PFSK-1 (cell line): ENCODE data around the gene CDH1.

Source experiments
- FOXP2 ChIP-seq: optimal IDR thresholded peaks from 2 replicates; pipeline ENCODE3; 2011; ENCODE audit warnings: borderline replicate concordance, control low read depth, inconsistent platforms; ENCODE audit not compliant: insufficient read depth; ENCODE audit errors: extremely low read length, extremely low read depth
- POLR2AphosphoS5 ChIP-seq: IDR thresholded peaks from 2 replicates; pipeline ENCODE4 v1.6.1; 2012; ENCODE audit warnings: low read depth, mild to moderate bottlenecking, control low read depth, low read length, moderate library complexity
- SIN3A ChIP-seq: IDR thresholded peaks from 2 replicates; pipeline ENCODE4 v1.6.1; 2012; ENCODE audit warnings: mild to moderate bottlenecking, low read length, moderate library complexity, borderline replicate concordance; ENCODE audit not compliant: insufficient read depth
- TAF1 ChIP-seq: IDR thresholded peaks from 2 replicates; pipeline ENCODE4 v1.6.1; 2012; ENCODE audit warnings: low read length, control low read depth, borderline replicate concordance; ENCODE audit not compliant: insufficient read depth
- TF ChIP-seq, protein P1 (sequence below), 2 experiments: IDR thresholded peaks; 2 replicates each; pipeline versions ENCODE4 v1.6.1 to v1.8.0; 2011 to 2012; ENCODE audit warnings: low read depth in 2 of 2, low read length in 2 of 2, control low read depth in 1 of 2, inconsistent platforms in 1 of 2, mild to moderate bottlenecking in 1 of 2, moderate library complexity in 1 of 2; ENCODE audit not compliant: insufficient read depth in 1 of 2

Gene CDH1

GRCh38 chr16:68834550-68834949 lies 97.5 kb downstream of the CDH1 start:
- no peak for TF ChIP-seq TAF1
- TF ChIP-seq POLR2AphosphoS5 = no peak
- TF ChIP-seq SIN3A = no peak
- no peak for TF ChIP-seq FOXP2
- TF ChIP-seq, protein P1, sequence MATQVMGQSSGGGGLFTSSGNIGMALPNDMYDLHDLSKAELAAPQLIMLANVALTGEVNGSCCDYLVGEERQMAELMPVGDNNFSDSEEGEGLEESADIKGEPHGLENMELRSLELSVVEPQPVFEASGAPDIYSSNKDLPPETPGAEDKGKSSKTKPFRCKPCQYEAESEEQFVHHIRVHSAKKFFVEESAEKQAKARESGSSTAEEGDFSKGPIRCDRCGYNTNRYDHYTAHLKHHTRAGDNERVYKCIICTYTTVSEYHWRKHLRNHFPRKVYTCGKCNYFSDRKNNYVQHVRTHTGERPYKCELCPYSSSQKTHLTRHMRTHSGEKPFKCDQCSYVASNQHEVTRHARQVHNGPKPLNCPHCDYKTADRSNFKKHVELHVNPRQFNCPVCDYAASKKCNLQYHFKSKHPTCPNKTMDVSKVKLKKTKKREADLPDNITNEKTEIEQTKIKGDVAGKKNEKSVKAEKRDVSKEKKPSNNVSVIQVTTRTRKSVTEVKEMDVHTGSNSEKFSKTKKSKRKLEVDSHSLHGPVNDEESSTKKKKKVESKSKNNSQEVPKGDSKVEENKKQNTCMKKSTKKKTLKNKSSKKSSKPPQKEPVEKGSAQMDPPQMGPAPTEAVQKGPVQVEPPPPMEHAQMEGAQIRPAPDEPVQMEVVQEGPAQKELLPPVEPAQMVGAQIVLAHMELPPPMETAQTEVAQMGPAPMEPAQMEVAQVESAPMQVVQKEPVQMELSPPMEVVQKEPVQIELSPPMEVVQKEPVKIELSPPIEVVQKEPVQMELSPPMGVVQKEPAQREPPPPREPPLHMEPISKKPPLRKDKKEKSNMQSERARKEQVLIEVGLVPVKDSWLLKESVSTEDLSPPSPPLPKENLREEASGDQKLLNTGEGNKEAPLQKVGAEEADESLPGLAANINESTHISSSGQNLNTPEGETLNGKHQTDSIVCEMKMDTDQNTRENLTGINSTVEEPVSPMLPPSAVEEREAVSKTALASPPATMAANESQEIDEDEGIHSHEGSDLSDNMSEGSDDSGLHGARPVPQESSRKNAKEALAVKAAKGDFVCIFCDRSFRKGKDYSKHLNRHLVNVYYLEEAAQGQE (IDR thresholded peaks at IDR 0.05; ENCODE audit: insufficient read depth in 1 of 2, low read depth in 2 of 2, low read length in 2 of 2) = no peak

- TF ChIP-seq SIN3A (no peak), FOXP2 (no peak), TAF1 (no peak), POLR2AphosphoS5 (no peak)
- TF ChIP-seq, protein P1 (IDR thresholded peaks at IDR 0.05; ENCODE audit: insufficient read depth in 1 of 2, low read depth in 2 of 2, low read length in 2 of 2) = no peak
Observed at GRCh38 chr16:68835970-68836369, 98.9 kb downstream of the CDH1 start.

DNA sequence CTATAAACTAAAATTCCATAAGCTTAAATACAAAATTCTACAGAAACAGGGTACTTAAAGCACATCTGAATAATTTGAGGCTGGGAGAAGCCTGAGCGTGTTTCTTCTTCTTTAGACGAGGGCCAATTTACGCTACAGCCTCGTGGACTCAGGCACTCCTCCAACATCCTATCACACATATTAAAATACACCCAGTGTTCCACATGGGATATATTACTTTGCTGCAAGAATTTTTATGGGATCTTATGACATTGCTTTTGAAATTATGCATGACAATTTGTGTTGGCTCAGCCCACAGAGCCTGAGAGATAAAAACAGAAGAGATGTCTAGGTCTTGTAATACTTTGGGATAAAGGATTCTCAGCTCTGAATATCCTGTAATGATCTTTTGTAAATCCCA lies 102.7 kb downstream of the CDH1 start:
- TF ChIP-seq TAF1 = no peak
- no peak for TF ChIP-seq SIN3A
- TF ChIP-seq, protein P1 (IDR thresholded peaks at IDR 0.05; ENCODE audit: insufficient read depth in 1 of 2, low read depth in 2 of 2, low read length in 2 of 2) = no peak
- no peak for TF ChIP-seq POLR2AphosphoS5
- no peak for TF ChIP-seq FOXP2

GRCh38 chr16:68843482-68844210 lies 106.6 kb downstream of the CDH1 start, which contains the start of gene TANGO6:
TSS of gene TANGO6 (plus strand) at chr16:68843531. CDS start at chr16:68843618, 87 bp downstream.
- TF ChIP-seq SIN3A (peak; percentile 43; the same call in 1 of the 2 replicates), TAF1 (peak; percentile 74; the same call in 1 of the 2 replicates), FOXP2 (no peak), POLR2AphosphoS5 (peak; percentile 74)
- TF ChIP-seq, protein P1 (IDR thresholded peaks at IDR 0.05; ENCODE audit: insufficient read depth in 1 of 2, low read depth in 2 of 2, low read length in 2 of 2) = no peak
